GM19397 (cell line): ENCODE results near the gene FNIP2.
A peak's percentile ranks its signal among the peaks of the same experiment; 100 is the strongest.
"Not testable (repeated sequence)": the region's sequence is repeated elsewhere in the genome, so short reads cannot be mapped to it uniquely, and the experiment has no call there.

Experiments used
- ATAC-seq: cut with Tn5 transposase; IDR thresholded peaks from one replicate; pipeline ENCODE4 v1.9.1; 2021; ENCODE audit warnings: mild to moderate bottlenecking, moderate library complexity; ENCODE audit not compliant: unreplicated experiment

Gene FNIP2

GRCh38 chr4:158903079-158903456 lies 134.2 kb downstream of the FNIP2 start:
- no peak for ATAC-seq

GRCh38 chr4:158903472-158904043 lies 134.7 kb downstream of the FNIP2 start:
- no peak for ATAC-seq

- ATAC-seq = no peak
These were observed 136.0 kb downstream of the FNIP2 start for GRCh38 chr4:158904815-158905214.

- ATAC-seq = peak; percentile 79
These were observed 137.2 kb downstream of the FNIP2 start for GRCh38 chr4:158906073-158906472.

- ATAC-seq = no peak
These were observed 143.6 kb downstream of the FNIP2 start for GRCh38 chr4:158912390-158912789.

- ATAC-seq = no peak
These were observed 144.0 kb downstream of the FNIP2 start for GRCh38 chr4:158912806-158913205.

- no peak for ATAC-seq
These were observed 144.9 kb downstream of the FNIP2 start for GRCh38 chr4:158913766-158914165.

- no peak for ATAC-seq
These were observed 145.4 kb downstream of the FNIP2 start for GRCh38 chr4:158914218-158914617.

GRCh38 chr4:158915683-158916241 lies 146.9 kb downstream of the FNIP2 start:
- ATAC-seq = no peak

- not testable (repeated sequence) for ATAC-seq
These were observed 151.7 kb downstream of the FNIP2 start for GRCh38 chr4:158920452-158920996.

GRCh38 chr4:158927774-158928173 lies 158.9 kb downstream of the FNIP2 start:
- not testable (repeated sequence) for ATAC-seq

GRCh38 chr4:158929939-158930638 lies 161.3 kb downstream of the FNIP2 start:
- no peak for ATAC-seq

- no peak for ATAC-seq
These were observed 161.8 kb downstream of the FNIP2 start for GRCh38 chr4:158930639-158930972.

GRCh38 chr4:158933236-158933635 lies 164.4 kb downstream of the FNIP2 start:
- no peak for ATAC-seq

- ATAC-seq = no peak
These were observed 166.3 kb downstream of the FNIP2 start for GRCh38 chr4:158934996-158935669.

- no peak for ATAC-seq
These were observed 167.4 kb downstream of the FNIP2 start for GRCh38 chr4:158936238-158936637.

GRCh38 chr4:158938220-158939044 lies 169.6 kb downstream of the FNIP2 start:
- ATAC-seq = no peak

GRCh38 chr4:158940271-158940670 lies 171.4 kb downstream of the FNIP2 start:
- ATAC-seq = no peak

- ATAC-seq = no peak
These were observed 172.5 kb downstream of the FNIP2 start for GRCh38 chr4:158941321-158941720.

- ATAC-seq = no peak
These were observed 173.1 kb downstream of the FNIP2 start for GRCh38 chr4:158941895-158942294.
